ENCODE measurements around the gene THBS4. TPM values are rescaled to one million over a fixed set of nuclear protein-coding genes. Genes with fewer than 3 reads are reported as not detected.

Gene THBS4
- total RNA-seq, 1 experiment from 2014 or later: 11.8 TPM

GRCh38 chr5:80077051-80077714 is 42.0 kb downstream of the THBS4 start:
- H3K4me1 Mint-ChIP-seq: peaks cover 3% of the 10 kb centered on the region; the same call in 1 of the 2 replicates

More at GRCh38 chr5:80077051-80077714, 42.0 kb downstream of the THBS4 start:
- POLR2A ChIA-PET: no interaction called here
- Mint-ChIP-seq H3K27ac (no peak overlapping the region), H3K4me3 (no peak overlapping the region), H3K27me3 (ENCODE audit: low read depth) (no peaks in the 10 kb centered on the region), H3K9me3 (no peaks in the 10 kb centered on the region), H3K36me3 (no peaks in the 10 kb centered on the region)
- no peak for DNase-seq (ENCODE audit: low spot score)
- TF ChIP-seq JAZF1 (CRISPR knock-in tag; IDR thresholded peaks at IDR 0.05): no peak
- no peak for TF ChIP-seq TCF7 (CRISPR knock-in tag; IDR thresholded peaks at IDR 0.05; ENCODE audit: low read depth)
- no peak for TF ChIP-seq ZNF121 (CRISPR knock-in tag; IDR thresholded peaks at IDR 0.05)
- TF ChIP-seq ATF6 (CRISPR knock-in tag; IDR thresholded peaks at IDR 0.05): no peak
- no peak for TF ChIP-seq AFF4 (CRISPR knock-in tag; IDR thresholded peaks at IDR 0.05; ENCODE audit: borderline replicate concordance)
- no peak for TF ChIP-seq TEAD4 (CRISPR knock-in tag; IDR thresholded peaks at IDR 0.05)
- no peak for TF ChIP-seq NR2C2 (CRISPR knock-in tag; IDR thresholded peaks at IDR 0.05)
- TF ChIP-seq ESRRA (CRISPR knock-in tag; IDR thresholded peaks at IDR 0.05; ENCODE audit: borderline replicate concordance): no peak
- TF ChIP-seq PRDM15 (CRISPR knock-in tag; IDR thresholded peaks at IDR 0.05): no peak
- no peak for TF ChIP-seq MLX (CRISPR knock-in tag; IDR thresholded peaks at IDR 0.05)
- TF ChIP-seq SMAD3 (CRISPR knock-in tag; IDR thresholded peaks at IDR 0.05; ENCODE audit: borderline replicate concordance): no peak
- TF ChIP-seq EMX1 (CRISPR knock-in tag; IDR thresholded peaks at IDR 0.05): no peak
- no peak for TF ChIP-seq NR3C1 (CRISPR knock-in tag; conservative IDR thresholded peaks at IDR 0.05; ENCODE audit: low read depth)
- no peak for ATAC-seq
- CTCF ChIA-PET: no interaction called here
